NK-92 treated with Interleukin-12 subunit alpha and Interleukin-12 subunit beta, amount 100 ng/mL, for 24 hours (cell line): ENCODE data around the gene NUBPL.
"Not testable (repeated sequence)": the region's sequence is repeated elsewhere in the genome, so short reads cannot be mapped to it uniquely, and the experiment has no call there.

Experiments used
- DNase-seq: peaks from one replicate; lab custom pipeline; 2025; lab: John Stamatoyannopoulos, UW

NUBPL gene

DNA sequence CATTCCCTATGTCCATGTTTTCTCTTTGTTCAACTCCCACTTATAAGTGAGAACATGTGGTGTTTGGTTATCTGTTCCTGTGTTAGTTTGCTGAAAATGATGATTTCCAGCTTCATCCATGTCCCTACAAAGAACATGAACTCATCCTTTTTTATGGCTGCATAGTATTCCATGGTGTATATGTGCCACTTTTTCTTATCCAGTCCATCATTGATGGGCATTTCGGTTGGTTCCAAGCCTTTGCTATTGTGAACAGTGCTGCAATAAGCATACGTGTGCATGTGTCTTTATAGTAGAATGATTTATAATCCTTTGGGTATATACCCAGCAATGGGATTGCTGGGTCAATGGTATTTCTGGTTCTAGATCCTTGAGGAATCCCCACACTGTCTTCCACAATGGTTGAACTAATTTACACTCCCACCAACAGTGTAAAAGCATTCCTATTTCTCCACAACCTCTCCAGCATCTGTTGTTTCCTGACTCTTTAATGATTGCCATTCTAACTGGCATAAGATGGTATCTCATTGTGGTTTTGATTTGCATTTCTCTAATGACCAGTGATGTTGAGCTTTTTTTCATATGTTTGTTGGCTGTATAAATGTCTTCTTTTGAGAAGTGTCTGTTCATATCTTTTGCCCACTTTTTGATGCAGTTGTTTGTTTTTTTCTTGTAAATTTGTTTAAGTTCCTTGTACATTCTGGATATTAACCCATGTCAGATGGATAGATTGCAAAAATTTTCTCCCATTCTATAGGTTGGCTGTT, 252.7 kb downstream of the NUBPL start:
- DNase-seq = not testable (repeated sequence)

- DNase-seq = no peak
These were observed 258.1 kb downstream of the NUBPL start for GRCh38 chr14:31819281-31819680.

DNA sequence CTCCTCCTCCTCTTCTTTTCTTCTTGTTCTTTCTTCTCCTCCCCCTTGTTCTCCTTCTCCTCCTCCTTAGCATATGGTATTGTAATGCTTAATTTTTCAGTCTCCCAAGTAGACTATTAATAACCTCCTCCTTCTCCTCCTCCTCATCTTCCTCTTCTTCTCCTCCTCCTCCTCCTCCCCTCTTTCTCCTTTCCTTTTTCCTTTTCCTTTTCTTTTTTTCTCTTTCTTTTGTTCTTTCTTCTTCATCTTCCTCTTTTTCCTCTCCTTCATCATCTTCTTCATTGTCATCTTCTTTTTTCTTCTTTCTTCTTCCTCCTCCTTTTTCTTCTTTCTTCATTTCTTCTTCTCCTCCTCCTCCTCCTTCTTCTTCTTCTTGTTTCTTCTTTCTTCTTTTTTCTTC, 264.3 kb downstream of the NUBPL start:
- DNase-seq = no peak

DNA sequence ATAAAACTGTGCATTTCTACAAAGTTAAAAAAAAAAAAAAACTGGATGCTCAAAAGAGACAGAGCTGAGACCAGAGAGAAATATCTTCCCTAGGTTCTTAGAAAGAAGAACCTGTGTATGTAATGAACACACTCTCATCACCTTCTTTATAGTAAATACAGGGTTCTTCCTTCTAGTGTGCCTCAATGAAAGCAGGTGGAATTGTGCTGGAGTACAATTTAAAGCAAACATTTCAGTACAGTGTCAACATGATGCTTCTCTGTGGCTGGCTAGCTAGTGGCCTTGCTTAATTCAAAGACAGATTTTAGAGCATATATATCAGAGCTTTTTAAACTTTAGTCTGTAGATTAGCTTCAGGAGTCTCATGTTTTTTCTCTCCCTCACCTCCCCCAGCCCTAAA, 266.1 kb downstream of the NUBPL start:
- no peak for DNase-seq

DNA sequence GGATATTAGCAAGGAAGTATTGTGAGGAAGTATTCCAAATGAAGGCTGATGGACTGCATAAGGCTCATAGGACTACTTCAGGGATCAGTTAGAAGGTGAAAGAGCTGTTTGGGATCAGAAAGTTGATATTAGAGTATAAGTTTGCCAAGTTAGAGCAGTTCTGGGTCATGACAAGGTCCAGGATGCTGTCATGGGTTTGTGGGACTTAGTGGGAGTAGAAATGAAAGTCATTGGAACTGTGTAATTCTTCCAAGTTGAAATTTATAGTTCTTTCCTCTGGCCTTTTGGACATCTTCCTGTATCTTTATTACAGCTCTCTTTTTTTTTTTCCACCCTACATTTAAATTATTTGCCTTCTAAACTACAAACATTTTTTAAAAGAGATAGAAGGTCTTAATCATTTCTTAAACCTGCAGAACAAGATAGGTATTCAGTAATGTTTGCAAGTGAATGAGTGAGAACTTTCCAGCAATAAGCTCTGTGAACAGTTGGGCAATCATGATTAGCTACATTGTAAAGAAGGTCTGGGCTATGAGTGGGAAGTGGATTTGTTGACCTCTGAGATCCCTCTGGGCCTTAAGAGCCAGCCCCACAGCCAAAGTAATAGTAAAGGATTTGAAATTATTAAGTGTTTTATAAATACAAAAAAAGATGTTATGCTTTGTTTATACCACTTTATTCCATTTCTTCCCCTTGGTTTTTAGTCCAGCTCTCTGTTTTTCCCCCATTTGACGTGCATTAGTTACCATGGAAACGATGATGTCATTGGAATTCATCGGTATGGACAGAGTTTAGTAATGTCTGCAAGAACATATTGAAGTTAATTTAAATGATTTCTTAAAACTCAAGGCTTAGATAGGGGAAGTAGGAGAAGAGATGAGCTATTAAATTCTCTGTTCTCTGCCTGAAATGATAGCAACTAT, 268.0 kb downstream of the NUBPL start:
- DNase-seq = no peak

DNA sequence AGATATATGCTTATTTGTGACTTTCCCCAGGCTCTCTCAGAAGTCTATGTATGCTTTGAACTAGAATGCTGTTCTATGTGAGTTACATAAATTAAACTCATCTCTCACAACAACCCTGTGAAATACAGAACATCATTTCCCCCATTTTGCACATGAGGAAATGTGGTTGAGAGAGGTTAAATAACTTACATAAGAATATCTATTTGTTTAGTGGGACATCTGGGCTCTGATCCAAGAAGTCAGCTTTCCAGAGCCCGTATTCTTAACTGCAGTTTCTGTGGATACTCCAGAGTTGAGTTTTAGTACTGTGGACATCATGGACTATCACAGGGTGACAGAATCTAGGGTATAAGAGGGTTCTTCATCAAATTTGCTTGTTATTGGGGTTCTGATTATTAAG, 273.4 kb downstream of the NUBPL start:
- no peak for DNase-seq

DNA sequence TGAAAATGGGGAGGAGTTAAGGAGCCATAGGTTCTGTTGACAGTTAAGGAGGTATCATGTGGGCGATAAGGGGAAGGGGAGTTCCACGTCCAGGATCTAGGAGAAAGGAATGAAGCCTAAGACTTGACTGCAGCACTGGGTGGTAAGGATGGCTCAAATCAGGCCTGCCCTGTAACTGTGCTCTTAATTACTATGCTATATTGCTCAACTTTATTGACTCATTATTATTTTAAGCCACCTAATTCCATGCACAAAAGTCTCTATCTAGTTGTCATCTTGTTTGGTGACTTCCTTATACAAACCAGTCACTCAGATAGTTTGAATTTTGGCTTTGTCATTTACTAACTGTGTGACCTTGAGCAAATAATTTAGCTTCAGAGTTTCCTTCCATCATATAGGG, 273.8 kb downstream of the NUBPL start:
- DNase-seq = no peak

GRCh38 chr14:31837031-31837430, 275.8 kb downstream of the NUBPL start:
- DNase-seq = no peak

DNA sequence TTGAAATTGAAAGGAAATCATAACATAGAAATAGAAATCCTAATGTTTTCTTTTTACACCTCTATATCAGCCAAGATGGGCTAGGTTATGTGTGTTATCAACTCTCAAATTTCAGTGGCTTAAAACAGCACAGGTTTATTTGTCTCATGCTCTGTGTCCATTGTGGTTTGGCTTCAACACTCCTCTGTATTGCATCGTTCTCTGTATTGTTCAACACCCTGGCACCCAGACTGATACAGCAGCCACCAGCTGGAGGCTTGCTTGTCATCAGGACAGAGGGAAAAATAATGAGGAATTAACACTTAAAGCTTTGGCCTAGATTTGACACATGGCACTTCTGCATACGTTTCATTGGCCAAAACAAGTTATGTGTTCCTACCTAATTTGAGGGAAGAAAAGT, 281.7 kb downstream of the NUBPL start:
- no peak for DNase-seq

DNA sequence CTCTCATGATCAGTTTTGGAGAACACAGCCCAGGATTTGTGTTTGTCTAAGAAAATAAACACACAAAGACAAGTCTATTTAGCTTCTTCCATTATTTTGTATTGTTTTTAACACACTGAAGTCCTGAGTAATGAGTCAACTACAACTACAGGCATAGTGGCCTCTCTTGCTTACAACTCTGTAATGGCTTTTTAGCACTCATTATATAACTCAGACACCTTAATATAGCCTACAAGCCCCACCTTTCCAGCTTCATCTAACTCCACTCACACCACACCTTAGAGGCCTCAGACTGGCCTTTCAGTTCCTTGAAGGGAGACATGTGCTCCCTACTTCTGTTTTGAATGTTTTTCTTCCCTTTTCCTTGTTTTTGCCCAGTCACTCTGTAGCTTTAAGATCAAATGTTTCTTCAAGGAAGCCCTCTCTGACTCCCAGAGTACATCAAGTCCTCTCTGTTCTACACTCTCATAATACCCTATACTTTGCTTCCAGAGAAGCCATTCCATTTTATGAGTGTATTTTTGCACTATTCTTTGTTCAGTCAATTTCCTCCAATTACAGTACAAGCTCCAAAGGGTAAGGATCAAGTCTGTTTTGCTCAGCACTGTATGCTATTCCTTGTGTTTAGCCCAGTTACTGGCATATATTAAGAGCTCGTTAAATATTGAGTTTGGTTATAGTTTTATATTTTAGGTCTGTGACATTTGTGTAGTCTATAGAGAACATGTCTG, 282.3 kb downstream of the NUBPL start:
- no peak for DNase-seq

GRCh38 chr14:31854508-31855075, 293.4 kb downstream of the NUBPL start:
- DNase-seq = no peak

DNA sequence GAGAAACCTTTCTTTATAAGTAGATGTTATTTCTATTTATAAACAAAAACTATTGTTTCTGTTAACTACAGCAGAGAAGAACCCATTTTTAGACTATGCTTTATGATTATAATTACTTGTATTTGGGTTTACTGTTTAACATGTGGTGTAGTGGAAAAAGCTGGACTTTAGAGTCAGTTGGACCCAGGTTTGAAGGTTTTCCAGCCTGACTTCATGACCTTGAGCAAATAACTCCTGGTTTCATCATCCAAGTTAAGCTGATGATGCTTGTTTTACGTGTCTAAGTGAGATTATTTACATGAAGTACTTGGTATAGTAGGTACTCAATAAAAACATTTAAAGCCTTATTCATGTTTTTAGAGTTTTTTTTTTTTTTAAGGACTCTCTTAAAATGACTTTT, 294.1 kb downstream of the NUBPL start:
- DNase-seq = no peak

- not testable (repeated sequence) for DNase-seq
These were observed 294.8 kb downstream of the NUBPL start for GRCh38 chr14:31856003-31856402.

DNA sequence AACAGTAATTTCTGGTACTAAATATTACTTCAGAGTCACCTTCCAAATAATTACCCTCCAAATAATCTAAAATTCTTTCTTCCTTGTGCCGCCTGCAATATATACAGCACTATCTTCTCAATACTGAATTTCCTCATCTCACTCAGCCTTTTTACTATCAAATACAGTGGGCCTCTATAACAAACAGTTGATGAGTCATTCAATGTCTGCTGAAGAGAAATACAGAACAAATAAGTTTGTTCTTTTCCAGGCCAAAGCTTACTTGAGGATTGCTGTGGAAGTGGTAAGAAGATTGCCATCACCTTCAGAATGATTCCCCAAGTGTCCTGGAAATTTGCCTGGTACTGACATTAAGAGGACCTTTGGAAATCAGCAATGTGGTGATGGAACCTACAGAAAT, 297.7 kb downstream of the NUBPL start:
- no peak for DNase-seq

- DNase-seq = no peak
These were observed 304.0 kb downstream of the NUBPL start for GRCh38 chr14:31864937-31865855.

DNA sequence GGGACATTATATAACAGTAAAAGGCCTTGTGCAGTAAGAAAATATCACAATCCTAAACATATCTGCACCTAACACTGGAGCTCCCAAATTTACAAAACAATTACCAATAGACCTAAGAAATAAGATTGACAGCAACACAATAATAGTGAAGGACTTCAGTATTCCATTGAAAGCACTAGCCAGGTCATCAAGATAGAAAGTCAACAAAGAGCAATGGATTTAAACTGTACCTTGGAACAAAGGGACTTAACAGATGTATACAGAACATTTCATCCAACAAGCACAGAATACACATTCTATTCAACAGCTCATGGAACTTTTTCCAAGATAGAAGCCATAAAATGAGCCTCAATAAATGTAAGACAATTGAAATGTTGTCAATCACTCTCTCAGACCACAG, 306.4 kb downstream of the NUBPL start:
- no peak for DNase-seq

- not testable (repeated sequence) for DNase-seq
These were observed 306.9 kb downstream of the NUBPL start for GRCh38 chr14:31868096-31868495.

- no peak for DNase-seq
These were observed 315.5 kb downstream of the NUBPL start for GRCh38 chr14:31876741-31877140.

DNA sequence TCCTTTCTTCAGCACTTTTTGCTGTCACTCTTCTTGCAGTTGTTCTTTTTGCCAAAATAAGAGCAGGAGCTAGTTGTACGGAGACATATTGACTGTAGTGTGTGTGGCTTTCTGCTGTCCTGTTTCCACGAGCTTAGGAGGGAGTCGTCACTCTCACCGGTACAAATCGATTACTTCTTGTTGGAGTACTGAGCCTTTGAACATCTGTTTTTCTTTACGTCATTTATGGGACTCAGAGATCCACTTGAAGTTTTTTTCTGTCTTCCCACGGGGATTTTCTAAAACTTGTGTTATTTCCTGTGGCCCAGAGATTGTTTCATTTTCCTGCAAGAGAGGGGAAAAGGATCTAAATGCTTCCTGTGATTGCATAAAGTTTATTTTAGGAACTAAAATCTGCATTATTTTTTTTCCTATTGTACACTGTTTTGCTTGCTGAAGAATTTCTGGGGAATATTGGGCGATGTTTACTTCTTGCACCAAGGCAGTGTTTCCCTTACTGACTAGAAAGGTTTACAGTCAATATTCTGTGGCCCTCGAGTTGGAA, 316.1 kb downstream of the NUBPL start:
- DNase-seq = no peak

GRCh38 chr14:31879661-31880348, 318.6 kb downstream of the NUBPL start:
- no peak for DNase-seq
